H1 (cell line): ENCODE data around the gene CYTH1. TPM values are rescaled to one million over a fixed set of nuclear protein-coding genes. Genes with fewer than 3 reads are reported as not detected.

ENCODE experiments used
- CHD2 ChIP-seq: IDR thresholded peaks from 2 replicates; pipeline ENCODE4 v1.6.1; 2012; ENCODE audit warnings: low read length, improper control_type of control experiment
- polyA plus RNA-seq, 7 experiments: library from polyadenylated mRNA; depleted of rRNA in 3 of 7; stranded (reverse) in 5 of 7; unstranded in 2 of 7; fragments of >200 nt in 5 of 7; fragments of 200-250 nt in 2 of 7; gene quantifications; 1 replicate in 5 of 7; 2 replicates in 1 of 7; 4 replicates in 1 of 7; pipeline versions ENCODE4 v1.2.1 to v1.2.3, GENCODE V29; 2011 to 2013; ENCODE audit warnings: missing spikeins in 2 of 7, mixed read lengths in 2 of 7
- total RNA-seq: library from RNA; stranded (reverse); fragmentation: NEBNext Ultra II Directional; extraction: Animal tissue kit (Norgen Biotek cat#: 25700); gene quantifications from 2 replicates; pipeline ENCODE4 v1.2.1, GENCODE V29; 2021

The CYTH1 gene
- total and polyA plus RNA-seq, 2 of the 8 experiments (the other 6 are each of a cell fraction or from before 2014, with no cell fraction given), result 12.8 to 14.8 TPM

GRCh38 chr17:78664476-78665386, 117.3 kb downstream of the CYTH1 start (continued):
- no peak for TF ChIP-seq CHD2
